HG03521 (cell line): ENCODE results near the gene RASIP1.

ENCODE experiments used
- ATAC-seq: cut with Tn5 transposase; IDR thresholded peaks from one replicate; pipeline ENCODE4 v1.9.1; 2021; ENCODE audit warnings: mild to moderate bottlenecking, moderate library complexity; ENCODE audit not compliant: unreplicated experiment

Gene RASIP1

DNA sequence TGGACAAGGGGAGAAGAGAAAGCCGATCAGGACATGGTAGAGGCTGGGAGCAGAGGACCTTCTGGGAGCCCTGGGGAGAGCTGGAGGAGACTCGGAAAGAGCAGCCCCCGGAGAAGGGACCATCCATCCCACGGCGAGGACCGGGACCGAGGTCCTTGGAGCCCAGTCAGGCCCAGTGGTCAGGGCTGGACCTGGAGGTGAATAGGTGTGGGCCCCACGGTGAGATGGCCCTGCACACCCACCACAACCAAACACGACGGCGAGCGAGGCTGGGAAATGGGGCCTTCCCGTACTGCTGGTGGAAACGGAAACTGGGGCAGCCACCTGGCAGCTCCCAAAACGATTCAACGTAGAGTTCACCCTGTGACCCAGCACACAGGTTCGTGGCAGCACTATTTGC lies 63.9 kb downstream of the RASIP1 start:
- ATAC-seq, result no peak

DNA sequence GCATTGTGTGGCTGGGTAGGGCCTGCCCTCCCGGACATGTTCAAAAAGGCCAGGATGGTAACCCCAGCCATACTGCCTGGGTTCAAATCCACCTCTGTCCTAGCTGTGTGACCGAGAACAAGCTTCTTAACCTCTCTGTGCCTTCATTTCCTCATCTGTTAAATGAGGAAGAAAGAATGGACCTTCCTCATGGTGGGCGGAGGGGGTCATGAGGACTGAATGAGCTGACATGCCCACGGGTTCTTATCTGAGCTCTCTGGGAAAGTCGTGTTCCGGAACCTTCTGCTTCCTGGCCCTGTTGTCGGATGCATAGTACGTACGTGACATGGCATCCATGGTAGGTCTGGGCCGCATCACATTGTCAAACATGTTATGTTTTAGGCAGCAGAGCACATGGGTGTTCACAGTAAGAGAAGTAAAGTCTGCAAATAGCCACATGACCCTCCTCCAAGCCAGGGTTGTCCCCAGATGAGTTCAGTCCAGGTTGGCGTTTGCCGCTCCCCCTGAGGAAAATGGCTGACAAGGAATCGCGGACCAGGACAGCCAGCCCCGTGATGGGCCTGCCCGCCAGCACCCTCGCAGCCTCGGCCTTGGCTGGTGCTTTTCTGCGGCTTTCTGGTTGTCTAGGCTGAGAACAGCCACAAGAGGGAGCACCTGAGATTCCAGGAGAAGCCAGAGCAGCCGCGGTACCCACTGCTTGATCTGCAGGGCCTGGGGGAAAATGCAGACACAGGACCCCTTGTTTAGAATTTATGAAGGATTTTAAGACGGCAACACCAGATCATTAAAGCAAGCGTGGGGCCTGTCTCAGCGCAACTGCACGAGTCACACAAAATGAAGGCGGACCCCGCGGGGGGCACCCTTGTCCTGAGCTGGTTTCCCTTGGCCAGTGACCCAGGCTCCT lies 65.2 kb downstream of the RASIP1 start:
- ATAC-seq, result no peak

DNA sequence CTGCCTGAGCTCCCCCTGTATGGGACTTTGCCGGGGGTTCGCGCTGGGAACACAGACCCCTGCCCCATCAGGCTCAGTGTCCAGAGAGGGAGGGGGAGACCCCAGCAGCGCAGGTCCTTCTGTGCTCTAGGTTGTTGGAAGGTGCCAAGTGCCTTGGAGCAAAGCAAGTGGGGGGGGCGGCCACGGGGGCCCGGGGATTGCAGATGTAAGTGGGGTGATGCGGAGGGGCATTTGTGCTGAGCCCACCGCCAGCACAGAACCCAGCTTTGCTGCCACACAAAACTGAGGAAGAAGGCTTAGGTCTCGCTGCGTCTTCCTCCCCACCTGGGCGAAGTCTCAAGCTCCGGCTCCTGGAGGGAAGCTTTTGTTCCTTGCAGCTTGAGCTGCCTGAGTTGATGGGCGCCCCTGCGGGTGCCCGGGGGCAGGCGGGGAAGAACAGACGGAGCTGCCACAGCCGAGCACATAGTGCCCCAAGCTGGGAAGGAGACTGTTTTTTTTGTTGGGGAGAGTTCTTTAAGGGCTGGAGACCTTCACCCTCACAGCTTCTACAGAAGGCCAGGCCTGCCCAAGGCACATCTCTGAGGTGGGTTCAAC lies 66.1 kb downstream of the RASIP1 start:
- ATAC-seq, result no peak

DNA sequence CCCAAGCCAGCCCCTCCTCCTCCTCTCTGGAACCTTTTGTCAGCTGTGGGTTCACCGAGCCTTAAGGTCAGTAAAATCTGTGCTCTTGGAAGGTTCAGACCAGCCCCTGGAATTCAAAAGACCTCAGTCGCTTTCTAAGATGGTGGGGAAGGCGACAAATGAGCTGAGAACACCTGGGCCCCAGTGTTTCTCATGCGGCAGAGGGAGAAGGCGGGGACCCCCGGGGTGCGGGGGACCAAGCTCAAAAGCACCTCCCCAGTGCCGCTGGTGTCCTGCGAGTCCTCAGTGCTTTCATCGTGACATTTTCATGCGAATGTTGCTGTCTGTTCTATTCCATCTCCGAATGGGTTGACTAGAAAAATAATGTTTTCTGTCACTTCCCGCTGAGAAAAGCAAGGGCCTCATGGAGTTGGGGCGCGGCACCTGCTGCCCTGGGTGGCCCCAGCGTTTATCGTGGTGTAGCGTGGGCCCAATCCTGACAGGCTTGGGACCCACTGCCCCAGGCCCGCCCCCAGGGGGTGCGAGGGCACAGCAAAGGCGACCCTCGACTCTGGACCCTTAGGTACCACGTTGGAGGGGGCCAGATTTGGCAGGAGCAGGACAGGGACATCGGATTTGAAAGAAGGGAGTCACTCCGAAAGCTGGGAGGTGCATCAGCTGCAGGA lies 66.8 kb downstream of the RASIP1 start:
- no peak for ATAC-seq

DNA sequence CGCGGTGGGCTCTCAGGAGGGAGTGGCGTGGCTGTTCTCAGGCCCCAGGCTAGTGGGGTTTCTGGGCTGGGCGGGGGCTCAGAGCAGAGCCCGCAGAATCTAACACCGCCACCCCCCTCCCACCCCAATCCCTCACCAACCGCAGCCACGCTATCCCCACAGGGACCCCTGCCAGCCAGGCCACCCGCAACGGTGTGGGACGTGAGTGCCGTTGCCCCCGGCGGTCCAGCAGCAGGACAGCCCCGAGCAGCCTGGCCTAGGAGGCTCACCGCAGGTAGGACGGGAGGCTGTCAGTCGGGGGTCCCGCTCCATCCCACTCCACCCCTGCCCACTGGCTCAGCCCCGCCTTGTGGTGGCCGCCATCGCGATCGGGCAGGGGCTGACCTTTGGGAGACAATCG lies 67.4 kb downstream of the RASIP1 start, which contains the start of gene NTN5:
Gene NTN5 (minus strand): TSS at position 24 of the 400 bp plus-strand sequence. CDS start 2,031 bp downstream, outside the sequence.
- no peak for ATAC-seq

DNA sequence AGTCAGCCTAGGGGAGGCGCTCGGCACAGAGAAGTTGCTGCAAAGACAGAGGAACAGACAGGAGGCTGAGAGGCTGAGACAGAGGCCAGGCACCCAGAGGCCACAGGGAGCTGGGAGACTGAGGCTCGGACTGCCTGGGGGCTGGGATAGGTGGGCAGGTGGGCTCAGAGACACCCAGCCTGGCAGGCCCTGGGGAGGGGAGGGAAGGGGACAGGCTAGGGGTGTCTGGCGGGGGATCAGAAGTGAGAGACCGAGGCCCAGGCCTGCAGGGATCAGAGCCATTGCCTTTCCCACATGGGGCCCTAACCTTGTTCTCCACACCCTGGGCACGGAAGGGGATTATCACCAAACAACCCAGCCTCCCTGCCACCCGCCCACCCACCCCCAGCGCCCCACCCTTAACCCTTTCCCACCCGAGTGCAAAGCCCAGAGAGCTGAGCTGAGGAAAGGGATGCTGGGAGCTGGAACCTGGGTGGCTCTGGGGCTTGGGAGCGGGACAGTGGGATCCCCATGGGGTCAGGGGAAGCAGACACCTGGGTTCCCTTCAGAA lies 68.9 kb downstream of the RASIP1 start:
- ATAC-seq, result no peak

DNA sequence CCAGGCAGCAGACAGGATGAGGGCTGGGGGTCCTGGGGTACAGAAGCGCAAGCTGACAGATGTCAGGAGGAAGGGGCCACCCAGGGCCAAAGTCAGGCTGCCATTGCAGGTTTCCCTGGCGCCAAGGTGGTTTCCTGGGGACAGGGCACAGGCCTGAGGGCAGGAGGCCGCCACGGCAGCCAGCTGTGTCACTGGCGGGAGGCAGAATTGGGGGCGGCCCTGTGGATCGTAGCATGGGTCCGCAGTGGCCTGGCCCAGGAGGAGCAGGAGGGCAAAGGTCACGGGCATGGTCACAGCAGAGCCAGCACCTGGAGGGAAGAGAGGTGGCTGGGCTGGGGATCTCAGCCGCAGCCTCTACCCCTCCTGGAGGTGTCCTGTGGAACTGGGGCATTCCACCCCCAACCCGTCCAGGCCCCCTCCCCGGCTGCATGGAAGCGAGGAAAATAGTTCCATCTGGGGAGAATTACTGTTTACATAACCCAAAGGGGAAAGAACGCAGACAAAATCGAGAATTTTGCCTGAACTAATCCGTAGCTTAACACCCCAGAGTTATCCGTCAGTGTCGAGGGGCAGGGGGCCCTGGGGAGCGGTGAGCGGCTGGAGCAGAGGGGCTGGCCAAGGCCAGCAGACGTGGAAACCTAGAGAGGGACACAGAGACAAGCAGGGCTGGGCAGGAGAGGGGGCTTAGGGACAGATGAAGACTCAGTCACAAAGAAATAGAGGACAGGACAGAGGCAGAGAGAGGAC lies 69.5 kb downstream of the RASIP1 start:
- ATAC-seq, result no peak
